ENCODE measurements around the gene OR4K15.
"Not testable (repeated sequence)": the region's sequence is repeated elsewhere in the genome, so short reads cannot be mapped to it uniquely, and the experiment has no call there.

OR4K15 gene

GRCh38 chr14:19975291-19975690 lies at the start of gene OR4K15:
Gene OR4K15 (plus strand): TSS chr14:19975591. CDS start chr14:19975591, 0 bp downstream.
- H3K27ac ChIP-seq: no peak within 1 kb of the TSS
- no peak for TF ChIP-seq CTCF (conservative IDR thresholded peaks at IDR 0.05)

- H3K27ac ChIP-seq: no peak within 1 kb of the TSS
- TF ChIP-seq CTCF (conservative IDR thresholded peaks at IDR 0.05): no peak
Measured at GRCh38 chr14:19930617-19931016, 44.8 kb upstream of the OR4K15 start, which contains the start of gene OR4K1. Gene OR4K1 (plus strand): TSS chr14:19930917. CDS start chr14:19935667, 4,750 bp downstream.

GRCh38 chr14:19941668-19942067 lies 33.7 kb upstream of the OR4K15 start:
- H3K27ac ChIP-seq: no peak overlapping the region
- TF ChIP-seq CTCF (conservative IDR thresholded peaks at IDR 0.05): no peak

- TF ChIP-seq CTCF (conservative IDR thresholded peaks at IDR 0.05): peak; percentile 21; the same call in 1 of the 2 replicates
- H3K27ac ChIP-seq: no peak overlapping the region
Measured at GRCh38 chr14:19947413-19948090, 27.8 kb upstream of the OR4K15 start.

GRCh38 chr14:19949218-19949617 lies 26.2 kb upstream of the OR4K15 start:
- no peak for TF ChIP-seq CTCF (conservative IDR thresholded peaks at IDR 0.05)
- no peak overlapping the region for H3K27ac ChIP-seq

GRCh38 chr14:19969735-19970134 lies 5.7 kb upstream of the OR4K15 start:
- H3K27ac ChIP-seq: not testable (repeated sequence)

GRCh38 chr14:19974844-19975243 lies 547 bp upstream of the OR4K15 start:
- TF ChIP-seq CTCF (conservative IDR thresholded peaks at IDR 0.05): no peak
- H3K27ac ChIP-seq: no peak overlapping the region

GRCh38 chr14:19993438-19993837 lies 18.0 kb downstream of the OR4K15 start:
- no peak overlapping the region for H3K27ac ChIP-seq
- TF ChIP-seq CTCF (conservative IDR thresholded peaks at IDR 0.05): no peak
